ENCODE data around the gene ANKMY2. TPM values are rescaled to one million over a fixed set of nuclear protein-coding genes. Genes with fewer than 3 reads are reported as not detected.

Gene ANKMY2
- total RNA-seq, 3 donors from 2014 or later (not counting 1 experiment from before 2014, with no cell fraction given): 15.5 to 21.4 (median 19.4) TPM

DNA sequence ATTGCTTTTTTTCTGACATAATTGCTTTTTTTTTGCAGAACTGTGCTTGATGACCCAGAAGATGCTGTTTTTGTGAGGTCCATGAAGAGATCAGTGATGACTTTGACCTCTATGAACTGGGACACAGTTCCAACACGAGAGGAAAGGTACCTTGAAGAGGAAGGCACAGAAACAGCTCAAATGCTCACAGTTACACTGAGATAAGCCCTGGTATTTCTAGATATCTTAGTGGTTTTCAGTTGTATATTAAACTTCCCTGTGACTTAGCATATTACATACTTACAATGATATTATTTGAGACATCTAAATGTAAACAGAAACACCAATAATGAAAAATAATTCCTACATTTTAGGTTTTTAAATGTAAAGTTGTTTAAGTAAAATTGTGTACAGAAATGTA lies 64.3 kb downstream of the ANKMY2 start:
- no peaks in the 10 kb centered on the region for H3K27me3 ChIP-seq (ENCODE audit: control insufficient read depth, insufficient read depth, low read length)
- Mint-ChIP-seq H3K36me3 (no peaks in the 10 kb centered on the region), H3K4me3 (no peak overlapping the region), H3K9me3 (no peaks in the 10 kb centered on the region), H3K4me1 (no peaks in the 10 kb centered on the region), H3K27me3 (ENCODE audit: low read depth in 2 of 2) (peaks cover 0 to 4% of the 10 kb centered on the region in 2 donors), H3K27ac (no peak overlapping the region)
- no peak overlapping the region for H3K27ac ChIP-seq (ENCODE audit: low read length)
- no peak overlapping the region for H3K4me3 ChIP-seq (ENCODE audit: low read length)
- TF ChIP-seq, protein P1, sequence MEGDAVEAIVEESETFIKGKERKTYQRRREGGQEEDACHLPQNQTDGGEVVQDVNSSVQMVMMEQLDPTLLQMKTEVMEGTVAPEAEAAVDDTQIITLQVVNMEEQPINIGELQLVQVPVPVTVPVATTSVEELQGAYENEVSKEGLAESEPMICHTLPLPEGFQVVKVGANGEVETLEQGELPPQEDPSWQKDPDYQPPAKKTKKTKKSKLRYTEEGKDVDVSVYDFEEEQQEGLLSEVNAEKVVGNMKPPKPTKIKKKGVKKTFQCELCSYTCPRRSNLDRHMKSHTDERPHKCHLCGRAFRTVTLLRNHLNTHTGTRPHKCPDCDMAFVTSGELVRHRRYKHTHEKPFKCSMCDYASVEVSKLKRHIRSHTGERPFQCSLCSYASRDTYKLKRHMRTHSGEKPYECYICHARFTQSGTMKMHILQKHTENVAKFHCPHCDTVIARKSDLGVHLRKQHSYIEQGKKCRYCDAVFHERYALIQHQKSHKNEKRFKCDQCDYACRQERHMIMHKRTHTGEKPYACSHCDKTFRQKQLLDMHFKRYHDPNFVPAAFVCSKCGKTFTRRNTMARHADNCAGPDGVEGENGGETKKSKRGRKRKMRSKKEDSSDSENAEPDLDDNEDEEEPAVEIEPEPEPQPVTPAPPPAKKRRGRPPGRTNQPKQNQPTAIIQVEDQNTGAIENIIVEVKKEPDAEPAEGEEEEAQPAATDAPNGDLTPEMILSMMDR (IDR thresholded peaks at IDR 0.05): no peak
- ATAC-seq (no peak), DNase-seq (no peak)
- no peaks in the 10 kb centered on the region for H3K4me1 ChIP-seq (ENCODE audit: control insufficient read depth, insufficient read depth, low read length)
- intact Hi-C loops (cut with micrococcal nuclease): no loop called here
- no peaks in the 10 kb centered on the region for H3K36me3 ChIP-seq (ENCODE audit: control insufficient read depth, insufficient read depth, low read length)
- WGBS (ENCODE audit: insufficient coverage): 63% methylated on average over 1 of the region's 1 CpG
- H3K9me3 ChIP-seq (ENCODE audit: control insufficient read depth, insufficient read depth, low read length): no peaks in the 10 kb centered on the region

DNA sequence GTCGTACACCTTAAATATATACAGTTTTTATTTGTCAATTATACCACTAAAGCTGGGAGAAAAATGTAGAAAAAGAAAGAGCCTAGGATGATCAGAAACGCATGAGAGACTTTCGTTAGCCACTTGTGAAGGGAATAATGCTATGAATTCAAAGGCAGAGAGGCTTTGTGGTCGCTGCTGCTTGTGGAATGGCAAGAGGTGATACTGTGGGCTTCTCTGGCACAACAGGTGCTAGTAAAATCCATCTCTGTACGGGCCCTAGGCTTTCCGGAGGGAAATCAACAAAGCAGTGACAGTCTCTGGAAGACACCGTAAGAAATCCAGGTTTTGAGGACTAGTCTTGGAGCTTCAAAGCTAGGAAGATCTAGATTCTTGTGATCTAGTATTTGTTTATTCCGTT lies 66.3 kb downstream of the ANKMY2 start:
- TF ChIP-seq, protein P1 (IDR thresholded peaks at IDR 0.05): no peak
- Histone ChIP-seq H3K4me3 (ENCODE audit: low read length) (no peak overlapping the region), H3K27me3 (ENCODE audit: control insufficient read depth, insufficient read depth, low read length) (no peaks in the 10 kb centered on the region), H3K4me1 (ENCODE audit: control insufficient read depth, insufficient read depth, low read length) (no peaks in the 10 kb centered on the region), H3K27ac (ENCODE audit: low read length) (no peak overlapping the region), H3K9me3 (ENCODE audit: control insufficient read depth, insufficient read depth, low read length) (no peaks in the 10 kb centered on the region), H3K36me3 (ENCODE audit: control insufficient read depth, insufficient read depth, low read length) (no peaks in the 10 kb centered on the region)
- Mint-ChIP-seq H3K36me3 (no peaks in the 10 kb centered on the region), H3K4me1 (no peaks in the 10 kb centered on the region), H3K9me3 (no peaks in the 10 kb centered on the region), H3K27ac (no peak overlapping the region), H3K4me3 (no peak overlapping the region), H3K27me3 (ENCODE audit: low read depth in 2 of 2) (peaks cover 0 to 1% of the 10 kb centered on the region in 2 donors)
- ATAC-seq (no peak), DNase-seq (no peak)
- intact Hi-C loops (cut with micrococcal nuclease): no loop called here
- WGBS (ENCODE audit: insufficient coverage): 90% methylated on average over 6 of the region's 8 CpGs

DNA sequence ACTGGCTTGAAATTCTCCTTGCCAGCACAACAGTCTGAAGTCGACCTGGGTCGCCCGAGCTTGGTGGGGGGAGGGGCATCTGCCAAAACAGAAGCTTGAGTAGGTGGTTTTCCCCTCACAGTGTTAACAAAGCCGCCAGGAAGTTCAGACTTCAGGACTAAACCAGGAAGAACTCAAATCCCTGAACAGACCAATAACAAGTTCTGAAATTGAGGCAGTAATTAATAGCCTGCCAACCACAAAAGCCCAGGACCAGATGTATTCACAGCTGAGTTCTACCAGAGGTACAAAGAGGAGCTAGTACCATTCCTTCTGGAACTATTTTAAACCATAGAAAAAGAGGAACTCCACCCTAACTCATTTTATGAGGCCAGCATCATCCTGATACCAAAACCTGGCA lies 73.6 kb downstream of the ANKMY2 start:
- Histone ChIP-seq H3K4me3 (ENCODE audit: low read length) (no peak overlapping the region), H3K27me3 (ENCODE audit: control insufficient read depth, insufficient read depth, low read length) (no peaks in the 10 kb centered on the region), H3K9me3 (ENCODE audit: control insufficient read depth, insufficient read depth, low read length) (no peaks in the 10 kb centered on the region), H3K36me3 (ENCODE audit: control insufficient read depth, insufficient read depth, low read length) (no peaks in the 10 kb centered on the region), H3K4me1 (ENCODE audit: control insufficient read depth, insufficient read depth, low read length) (no peaks in the 10 kb centered on the region), H3K27ac (ENCODE audit: low read length) (no peak overlapping the region)
- DNase-seq: no peak
- TF ChIP-seq, protein P1 (IDR thresholded peaks at IDR 0.05): no peak
- Mint-ChIP-seq H3K27ac (no peak overlapping the region), H3K27me3 (ENCODE audit: low read depth in 2 of 2) (peaks cover 3 to 10% of the 10 kb centered on the region in 2 donors), H3K36me3 (no peaks in the 10 kb centered on the region), H3K4me1 (no peaks in the 10 kb centered on the region), H3K9me3 (no peaks in the 10 kb centered on the region), H3K4me3 (no peak overlapping the region)
- intact Hi-C loops (cut with micrococcal nuclease): no loop called here
- no peak for ATAC-seq
- 31% methylated on average over 4 of the region's 4 CpGs for WGBS (ENCODE audit: insufficient coverage)

DNA sequence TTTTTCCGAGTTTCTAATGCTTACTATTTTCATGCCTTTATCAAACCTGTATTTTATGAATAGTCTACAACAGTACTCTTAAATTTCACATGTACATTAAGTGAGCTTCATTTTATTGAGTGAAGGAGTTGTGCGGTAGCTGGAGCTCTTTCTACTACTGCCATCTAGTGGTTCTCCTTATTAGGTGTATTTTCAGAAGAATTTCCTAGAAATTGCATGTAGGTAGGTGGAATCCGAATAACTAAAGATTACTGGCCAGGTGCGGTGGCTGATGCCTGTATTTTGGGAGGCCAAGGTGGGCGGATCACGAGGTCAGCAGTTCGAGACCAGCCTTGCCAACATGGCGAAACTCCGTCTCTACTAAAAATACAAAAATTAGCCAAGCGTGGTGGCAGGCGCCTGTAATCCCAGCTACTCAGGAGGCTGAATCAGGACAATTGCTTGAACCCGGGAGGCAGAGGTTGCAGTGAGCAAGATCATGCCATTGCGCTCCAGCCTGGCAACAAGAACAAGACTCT lies 80.6 kb downstream of the ANKMY2 start:
- H3K4me3 Mint-ChIP-seq: peak overlapping the region; percentile 76
- H3K4me3 ChIP-seq (ENCODE audit: low read length): no peak overlapping the region
- H3K4me1 ChIP-seq (ENCODE audit: control insufficient read depth, insufficient read depth, low read length): no peaks in the 10 kb centered on the region
- H3K4me1 Mint-ChIP-seq: peaks cover 22% of the 10 kb centered on the region in 2 donors
- H3K27ac ChIP-seq (ENCODE audit: low read length): no peak overlapping the region
- intact Hi-C loops (cut with micrococcal nuclease): loop anchor here (1.0 to 10.0 kb wide), 3 partner anchors 80 to 487 kb away; partner anchors contain the start of genes ANKMY2 and BZW2
- H3K36me3 ChIP-seq (ENCODE audit: control insufficient read depth, insufficient read depth, low read length): no peaks in the 10 kb centered on the region
- H3K9me3 Mint-ChIP-seq: no peaks in the 10 kb centered on the region
- DNase-seq: peak in 1 of 2 donors; percentile 70
- peak overlapping the region; percentile 78 for H3K27ac Mint-ChIP-seq
- TF ChIP-seq, protein P1 (IDR thresholded peaks at IDR 0.05): peak; percentile 84
- no peaks in the 10 kb centered on the region for H3K9me3 ChIP-seq (ENCODE audit: control insufficient read depth, insufficient read depth, low read length)
- no peaks in the 10 kb centered on the region for H3K36me3 Mint-ChIP-seq
- ATAC-seq: peak in 2 of 3 donors; percentile 46 to 68
- peaks cover 9 to 17% of the 10 kb centered on the region in 2 donors for H3K27me3 Mint-ChIP-seq (ENCODE audit: low read depth in 2 of 2)
- H3K27me3 ChIP-seq (ENCODE audit: control insufficient read depth, insufficient read depth, low read length): no peaks in the 10 kb centered on the region
- 38% methylated on average over 12 of the region's 13 CpGs for WGBS (ENCODE audit: insufficient coverage)
